PC-3 (cell line): Measurements from ENCODE around the gene MFSD2B.

Experiments
- CTCF ChIP-seq: fragments of 300-600 bp; sonication (generic); conservative IDR thresholded peaks from 2 replicates; pipeline ENCODE4 v1.5.1; 2017; ENCODE audit warnings: antibody characterized with exemption, low read depth, mild to moderate bottlenecking, low read length
- EZH2 ChIP-seq: fragments of 300-600 bp; sonication (generic); IDR thresholded peaks from one replicate; pipeline ENCODE4 v1.6.1; 2017; ENCODE audit warnings: antibody characterized with exemption, mild to moderate bottlenecking, low read length; ENCODE audit not compliant: unreplicated experiment
- EZH2phosphoT487 ChIP-seq: fragments of 300-600 bp; sonication (generic); IDR thresholded peaks from 2 replicates; pipeline ENCODE4 v1.6.1; 2018; ENCODE audit warnings: mild to moderate bottlenecking, antibody characterized with exemption, low read length, borderline replicate concordance

- TF ChIP-seq CTCF (no peak), EZH2phosphoT487 (no peak), EZH2 (no peak)
Observed at GRCh38 chr2:24022324-24022974, 12.6 kb downstream of the MFSD2B start.
